Cardiac muscle cell (in vitro differentiated cells and primary cell): ENCODE data around the gene RCHY1. TPM values are rescaled to one million over a fixed set of nuclear protein-coding genes. Genes with fewer than 3 reads are reported as not detected.

Experiments used
- DNase-seq, 2 donors: peaks; one replicate each; pipeline versions ENCODE4 v3.0.0 to v3.0.0-alpha.2; 2010 to 2017; ENCODE audit warnings: low read depth in 1 of 2, low spot score in 1 of 2
- H3K27ac ChIP-seq: fragments of 200-600 bp; sonication (generic); 2 replicates; pipeline ENCODE4 v1.5.1; 2016
- H3K27me3 ChIP-seq: fragments of 200-600 bp; sonication (generic); 2 replicates; pipeline ENCODE4 v1.6.0; 2016; ENCODE audit warnings: control low read depth
- H3K36me3 ChIP-seq: fragments of 200-600 bp; sonication (generic); 2 replicates; pipeline ENCODE4 v1.5.1; 2016; ENCODE audit warnings: control low read depth
- H3K4me1 ChIP-seq: fragments of 200-600 bp; sonication (generic); 2 replicates; pipeline ENCODE4 v1.8.1; 2017; ENCODE audit warnings: low read depth, mild to moderate bottlenecking, mixed run types
- H3K4me3 ChIP-seq: fragments of 200-600 bp; sonication (generic); 2 replicates; pipeline ENCODE4 v1.5.1; 2016; ENCODE audit warnings: mild to moderate bottlenecking
- H3K9me3 ChIP-seq: fragments of 200-600 bp; sonication (generic); 2 replicates; pipeline ENCODE4 v1.5.1; 2017; ENCODE audit warnings: low read depth, mild to moderate bottlenecking, control low read depth
- polyA plus RNA-seq: library from polyadenylated mRNA; unstranded; fragments of >200 nt; fragmentation: Nextera tagmentation; extraction: Ambion mirVana; gene quantifications from 2 replicates; pipeline ENCODE4 v1.2.1, GENCODE V29; 2016
- total RNA-seq: library from RNA; depleted of rRNA; stranded (reverse); fragments of >200 nt; gene quantifications from 2 replicates; pipeline ENCODE4 v1.2.3, GENCODE V29; 2016
- TF ChIP-seq, protein P1 (sequence below): IDR thresholded peaks from 2 replicates; pipeline ENCODE4 v1.5.1; 2012; ENCODE audit warnings: low read depth, mild to moderate bottlenecking, low read length

RCHY1 gene
- total RNA-seq (16.5 and 22.3 TPM in 2 replicates), polyA plus RNA-seq (29.6 and 52.5 TPM in 2 replicates)

DNA sequence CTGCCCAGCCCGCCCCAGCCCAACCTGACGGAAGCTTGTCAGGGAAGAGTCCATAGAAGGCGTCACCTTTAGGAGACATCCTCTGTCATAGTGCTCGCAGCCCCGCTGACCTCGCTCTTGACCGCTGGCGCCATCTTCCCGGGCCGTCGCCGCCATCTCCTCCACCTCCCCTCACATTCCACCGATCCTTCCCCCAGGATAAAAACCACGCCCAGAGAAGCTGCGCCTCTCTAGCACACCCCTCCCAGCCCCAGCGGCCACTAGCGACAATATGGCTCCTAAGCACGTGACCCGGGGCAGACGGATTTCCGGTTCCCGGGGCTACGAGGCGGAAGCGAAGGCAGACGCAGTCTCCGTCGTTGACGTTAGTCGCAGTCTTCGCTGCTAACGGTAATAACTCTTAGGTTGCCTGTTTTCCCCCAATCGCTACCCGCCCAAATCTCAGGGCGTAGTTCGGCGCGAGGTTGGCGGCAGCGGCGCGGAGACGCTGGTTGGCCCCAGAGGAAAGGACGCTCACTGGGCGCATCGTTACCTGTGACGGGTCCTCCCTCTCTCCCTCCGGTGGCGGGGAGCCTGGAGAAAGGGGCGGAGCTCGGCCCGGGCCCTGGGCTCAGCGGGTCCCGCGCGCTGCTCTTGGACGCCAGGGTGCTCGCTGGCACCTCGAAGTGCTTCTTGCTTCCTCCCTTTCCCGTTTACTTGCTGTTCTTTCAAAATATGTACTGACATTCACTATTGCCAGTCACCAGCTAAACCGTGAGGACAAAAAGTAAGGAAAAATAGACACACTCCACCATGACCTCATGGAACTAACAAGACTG is at the start of gene RCHY1, which contains the start of gene THAP6:
Gene RCHY1 (minus strand): TSS at position 273 of the 818 bp plus-strand sequence. CDS start 117 bp downstream, at position 156.
Gene THAP6 (plus strand): TSS at position 343 of the 818 bp plus-strand sequence. CDS start 980 bp downstream, outside the sequence.
- peak within 1 kb of the TSS; percentile 88 for H3K27ac ChIP-seq
- H3K36me3 ChIP-seq, result peaks cover 25% of the 10 kb centered on the region
- peak within 1 kb of the TSS; percentile 66 for H3K4me3 ChIP-seq
- peak; percentile 97 to 99 for DNase-seq
- H3K9me3 ChIP-seq, result no peaks in the 10 kb centered on the region
- H3K4me1 ChIP-seq, result peaks cover 23% of the 10 kb centered on the region
- TF ChIP-seq, protein P1, sequence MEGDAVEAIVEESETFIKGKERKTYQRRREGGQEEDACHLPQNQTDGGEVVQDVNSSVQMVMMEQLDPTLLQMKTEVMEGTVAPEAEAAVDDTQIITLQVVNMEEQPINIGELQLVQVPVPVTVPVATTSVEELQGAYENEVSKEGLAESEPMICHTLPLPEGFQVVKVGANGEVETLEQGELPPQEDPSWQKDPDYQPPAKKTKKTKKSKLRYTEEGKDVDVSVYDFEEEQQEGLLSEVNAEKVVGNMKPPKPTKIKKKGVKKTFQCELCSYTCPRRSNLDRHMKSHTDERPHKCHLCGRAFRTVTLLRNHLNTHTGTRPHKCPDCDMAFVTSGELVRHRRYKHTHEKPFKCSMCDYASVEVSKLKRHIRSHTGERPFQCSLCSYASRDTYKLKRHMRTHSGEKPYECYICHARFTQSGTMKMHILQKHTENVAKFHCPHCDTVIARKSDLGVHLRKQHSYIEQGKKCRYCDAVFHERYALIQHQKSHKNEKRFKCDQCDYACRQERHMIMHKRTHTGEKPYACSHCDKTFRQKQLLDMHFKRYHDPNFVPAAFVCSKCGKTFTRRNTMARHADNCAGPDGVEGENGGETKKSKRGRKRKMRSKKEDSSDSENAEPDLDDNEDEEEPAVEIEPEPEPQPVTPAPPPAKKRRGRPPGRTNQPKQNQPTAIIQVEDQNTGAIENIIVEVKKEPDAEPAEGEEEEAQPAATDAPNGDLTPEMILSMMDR, result no peak
- H3K27me3 ChIP-seq, result no peaks in the 10 kb centered on the region

DNA sequence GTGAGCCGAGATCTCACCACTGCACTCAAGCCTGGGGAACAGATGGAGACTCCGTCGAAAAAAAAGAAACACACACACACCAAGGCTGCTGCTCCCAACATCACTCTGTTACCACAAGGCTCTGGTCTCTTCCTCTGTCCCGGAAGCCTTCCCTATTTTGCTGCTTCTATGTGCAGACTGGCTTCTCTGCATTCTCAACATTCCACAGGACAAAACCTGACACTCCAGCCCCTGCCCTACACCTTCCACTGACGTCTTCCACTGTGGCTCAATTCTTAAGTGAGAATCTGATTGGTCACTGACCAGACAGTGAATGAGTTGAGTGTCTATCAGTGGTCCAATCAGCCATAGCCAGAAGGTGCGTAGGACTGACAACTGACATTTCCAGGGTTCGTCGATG is 47.6 kb upstream of the RCHY1 start:
- Histone ChIP-seq H3K9me3 (no peaks in the 10 kb centered on the region), H3K4me1 (no peaks in the 10 kb centered on the region), H3K36me3 (no peaks in the 10 kb centered on the region), H3K27ac (no peak overlapping the region), H3K4me3 (no peak overlapping the region), H3K27me3 (no peaks in the 10 kb centered on the region)
- TF ChIP-seq, protein P1, result no peak
- peak; percentile 13 to 32 for DNase-seq

DNA sequence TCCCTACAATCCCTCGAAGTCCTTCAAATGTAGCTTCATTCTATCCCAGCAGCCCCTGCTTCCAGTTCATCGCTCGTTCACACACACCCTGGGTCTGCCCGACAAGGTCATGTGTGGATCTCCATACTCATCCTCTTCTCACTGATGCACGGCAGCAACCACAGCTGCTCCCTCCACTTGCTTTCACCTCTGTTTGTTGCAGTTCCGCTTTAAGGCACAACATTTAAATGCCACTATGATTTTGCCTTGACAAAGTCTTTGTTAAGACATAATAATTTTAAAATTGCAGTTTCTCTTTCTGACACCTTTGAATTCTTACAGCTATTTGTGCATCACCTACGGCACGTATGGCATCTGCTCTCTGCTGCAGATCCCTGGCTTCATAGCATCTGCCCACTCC is 43.5 kb upstream of the RCHY1 start:
- Histone ChIP-seq H3K36me3 (no peaks in the 10 kb centered on the region), H3K27me3 (no peaks in the 10 kb centered on the region), H3K4me3 (no peak overlapping the region), H3K9me3 (no peaks in the 10 kb centered on the region), H3K4me1 (no peaks in the 10 kb centered on the region), H3K27ac (no peak overlapping the region)
- TF ChIP-seq, protein P1, result no peak
- DNase-seq, result no peak

DNA sequence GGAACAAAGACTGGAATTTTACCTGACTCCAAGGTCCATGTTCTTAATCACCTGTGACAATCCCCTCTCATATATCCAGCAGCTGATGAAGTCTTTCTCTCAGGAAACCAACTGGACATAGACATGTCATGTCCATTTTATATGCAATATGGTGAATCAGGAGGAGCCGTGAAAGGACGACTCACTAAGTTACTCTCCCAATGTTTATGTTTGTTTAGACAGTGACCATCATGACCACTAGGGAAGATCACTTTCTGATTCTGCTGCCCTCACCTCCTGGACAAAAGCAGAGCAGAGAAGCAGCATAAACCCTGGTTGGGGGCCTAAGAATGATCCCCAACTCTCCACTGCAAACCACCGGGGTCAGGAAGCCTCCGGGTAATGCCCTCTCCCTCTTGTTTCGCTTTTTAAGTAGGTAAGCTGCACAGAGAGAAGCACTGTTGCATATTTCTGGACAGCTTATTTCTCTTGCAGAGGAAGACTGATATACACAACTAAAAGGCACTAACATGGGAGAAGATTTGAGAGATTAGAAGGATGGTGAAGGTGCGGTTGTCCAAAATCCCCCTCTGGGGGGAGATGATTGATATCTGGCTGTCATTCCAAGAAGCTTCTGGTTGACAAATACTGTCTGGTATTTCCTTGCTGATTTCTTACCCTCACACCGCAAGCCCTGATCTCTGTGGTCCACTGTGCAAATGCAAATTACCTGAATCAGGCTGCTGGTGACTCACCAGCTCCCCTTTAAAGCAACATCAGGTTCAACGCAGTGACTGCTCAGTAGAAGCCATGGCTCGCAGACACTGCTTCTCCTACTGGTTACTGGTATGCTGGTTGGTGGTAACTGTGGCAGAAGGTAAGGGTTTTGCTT is 41.3 kb upstream of the RCHY1 start, which contains the start of gene ODAPH:
Gene ODAPH (plus strand): TSS at position 773 of the 871 bp plus-strand sequence. CDS start 17 bp downstream, at position 790.
- no peak for DNase-seq
- Histone ChIP-seq H3K27me3 (no peaks in the 10 kb centered on the region), H3K36me3 (no peaks in the 10 kb centered on the region), H3K27ac (no peak within 1 kb of the TSS), H3K4me3 (no peak within 1 kb of the TSS), H3K4me1 (no peaks in the 10 kb centered on the region), H3K9me3 (no peaks in the 10 kb centered on the region)
- TF ChIP-seq, protein P1, result no peak

DNA sequence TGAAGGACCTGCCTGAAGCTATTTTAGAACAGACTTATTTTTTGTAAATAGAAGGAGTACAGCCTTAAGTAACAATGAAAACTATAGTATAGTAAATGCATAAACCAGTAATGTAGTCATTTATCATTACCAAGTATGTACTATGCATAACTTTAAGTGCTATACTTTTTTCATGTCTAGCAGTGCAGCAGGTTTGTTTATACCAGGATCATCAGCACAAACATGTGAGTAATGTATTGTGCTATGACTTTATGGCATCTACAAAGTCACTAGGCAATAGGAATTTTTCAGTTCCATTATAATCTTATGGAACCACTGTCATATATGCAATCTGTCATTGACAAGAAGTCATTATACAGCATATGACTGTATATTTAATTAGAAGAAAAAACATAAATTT is 38.2 kb upstream of the RCHY1 start:
- TF ChIP-seq, protein P1, result no peak
- H3K9me3 ChIP-seq, result no peaks in the 10 kb centered on the region
- no peak for DNase-seq
- H3K4me3 ChIP-seq, result no peak overlapping the region
- no peaks in the 10 kb centered on the region for H3K27me3 ChIP-seq
- H3K4me1 ChIP-seq, result no peaks in the 10 kb centered on the region
- H3K27ac ChIP-seq, result no peak overlapping the region
- H3K36me3 ChIP-seq, result no peaks in the 10 kb centered on the region
